Hepatic stellate cell (primary cell): ENCODE results near the gene ELF4.
A peak's percentile ranks its signal among the peaks of the same experiment; 100 is the strongest.

ENCODE experiments used
- DNase-seq: peaks from one replicate; pipeline ENCODE4 v3.0.0; 2011; ENCODE audit warnings: low spot score

Gene ELF4

GRCh38 chrX:130083656-130084382 is 26.5 kb downstream of the ELF4 start:
- DNase-seq: no peak

- DNase-seq: no peak
Measured at GRCh38 chrX:130083107-130083490, 27.2 kb downstream of the ELF4 start.

GRCh38 chrX:130082244-130083106 is 27.8 kb downstream of the ELF4 start:
- peak; percentile 59 for DNase-seq

- peak; percentile 48 for DNase-seq
Measured at GRCh38 chrX:130081421-130082045, 28.8 kb downstream of the ELF4 start.

GRCh38 chrX:130080791-130081367 is 29.4 kb downstream of the ELF4 start:
- DNase-seq: no peak

GRCh38 chrX:130079824-130080406 is 30.4 kb downstream of the ELF4 start:
- DNase-seq: peak; percentile 77

- no peak for DNase-seq
Measured at GRCh38 chrX:130075777-130076176, 34.5 kb downstream of the ELF4 start.

GRCh38 chrX:130072345-130072740 is 38.0 kb downstream of the ELF4 start:
- no peak for DNase-seq

- no peak for DNase-seq
Measured at GRCh38 chrX:130071611-130072344, 38.5 kb downstream of the ELF4 start.

GRCh38 chrX:130066975-130067615 is 43.2 kb downstream of the ELF4 start:
- DNase-seq: no peak

GRCh38 chrX:130060122-130061069 is 49.9 kb downstream of the ELF4 start:
- DNase-seq: peak; percentile 93

GRCh38 chrX:130058652-130059051 is 51.6 kb downstream of the ELF4 start:
- DNase-seq: no peak

GRCh38 chrX:130057209-130057608 is 53.1 kb downstream of the ELF4 start:
- no peak for DNase-seq

GRCh38 chrX:130055899-130056298 is 54.4 kb downstream of the ELF4 start:
- no peak for DNase-seq

GRCh38 chrX:130055103-130055502 is 55.2 kb downstream of the ELF4 start:
- DNase-seq: peak; percentile 43

GRCh38 chrX:130053236-130053635 is 57.1 kb downstream of the ELF4 start:
- no peak for DNase-seq

- DNase-seq: no peak
Measured at GRCh38 chrX:130051176-130051845, 59.0 kb downstream of the ELF4 start.

GRCh38 chrX:130049821-130050220 is 60.5 kb downstream of the ELF4 start:
- DNase-seq: no peak

- no peak for DNase-seq
Measured at GRCh38 chrX:130048686-130049222, 61.5 kb downstream of the ELF4 start.
